A673 (cell line): ENCODE results near the gene ROS1. TPM values are rescaled to one million over a fixed set of nuclear protein-coding genes. Genes with fewer than 3 reads are reported as not detected.

Source experiments
- BruUV-seq: library from RNA; stranded (reverse); fragments of 400-500 nt; replicated peaks from 2 replicates; lab custom pipeline; 2021; lab: Mats Ljungman, UMichigan
- CTCF ChIA-PET: fragments of 300-600 bp; sonication (Branson Sonifier 250); formaldehyde crosslinking; loops from one replicate; lab custom pipeline; 2022; ENCODE audit warnings: antibody characterized with exemption; lab: Charles Lee
- POLR2A ChIA-PET: fragments of 300-600 bp; sonication (Branson Sonifier 250); formaldehyde crosslinking; loops from one replicate; lab custom pipeline; 2022; ENCODE audit warnings: antibody characterized with exemption; ENCODE audit not compliant: low non-redundant PET; lab: Charles Lee
- DNase-seq: peaks from one replicate; pipeline ENCODE4 v3.0.0-alpha.2; 2015; ENCODE audit warnings: low spot score
- H3K27ac ChIP-seq: fragments of 200-600 bp; sonication (generic); 2 replicates; pipeline ENCODE4 v1.5.1; 2016; ENCODE audit warnings: mixed run types, low read depth, mild to moderate bottlenecking, mixed read lengths, antibody characterized with exemption, low read length; ENCODE audit not compliant: poor library complexity, severe bottlenecking
- H3K27me3 ChIP-seq: fragments of 200-600 bp; sonication (generic); replicated peaks from 2 replicates; pipeline ENCODE4 v1.6.1; 2017; ENCODE audit warnings: mixed run types, low read depth, mild to moderate bottlenecking, mixed read lengths, antibody characterized with exemption, low read length; ENCODE audit not compliant: insufficient read depth, poor library complexity
- H3K36me3 ChIP-seq: fragments of 200-600 bp; sonication (generic); 2 replicates; pipeline ENCODE4 v1.6.1; 2016; ENCODE audit warnings: mixed run types, mild to moderate bottlenecking, mixed read lengths, antibody characterized with exemption, low read length; ENCODE audit not compliant: insufficient read depth, poor library complexity, severe bottlenecking
- H3K4me1 ChIP-seq: fragments of 200-600 bp; sonication (generic); 2 replicates; pipeline ENCODE4 v1.6.1; 2017; ENCODE audit warnings: mixed run types, mild to moderate bottlenecking, mixed read lengths, antibody characterized with exemption, low read length; ENCODE audit not compliant: insufficient read depth, poor library complexity, severe bottlenecking
- H3K4me3 ChIP-seq: fragments of 200-600 bp; sonication (generic); 2 replicates; pipeline ENCODE4 v1.5.1; 2016; ENCODE audit warnings: low read depth, mixed run types, mild to moderate bottlenecking, mixed read lengths, low read length; ENCODE audit not compliant: poor library complexity, severe bottlenecking
- H3K9me3 ChIP-seq: fragments of 200-600 bp; sonication (generic); 2 replicates; pipeline ENCODE4 v1.6.1; 2016; ENCODE audit warnings: mixed run types, low read depth, mild to moderate bottlenecking, mixed read lengths, antibody characterized with exemption, low read length; ENCODE audit not compliant: poor library complexity, severe bottlenecking
- CTCF ChIP-seq: fragments of 300-800, 200-600 bp; sonication (generic); conservative IDR thresholded peaks from 2 replicates; pipeline ENCODE4 v1.5.1; 2017; ENCODE audit warnings: low read depth, mild to moderate bottlenecking, antibody characterized with exemption, low read length, moderate library complexity, mixed read lengths
- EZH2 ChIP-seq: fragments of 200-600 bp; sonication (generic); IDR thresholded peaks from 2 replicates; pipeline ENCODE4 v1.6.1; 2017; ENCODE audit warnings: borderline replicate concordance, low read depth, mild to moderate bottlenecking, mixed read lengths, antibody characterized with exemption, low read length; ENCODE audit not compliant: poor library complexity, severe bottlenecking
- intact Hi-C: fragments of 100-400 bp; cut with micrococcal nuclease; formaldehyde crosslinking; loops from one replicate; pipeline ENCODE4 v1.10.0; 2022; ENCODE audit not compliant: unreplicated experiment
- total RNA-seq: library from RNA; stranded (reverse); gene quantifications from 2 replicates; pipeline ENCODE4 v1.2.3, GENCODE V29; 2021

Gene ROS1
- total RNA-seq, 1 experiment from 2014 or later = not detected

GRCh38 chr6:117265410-117266256, 160.1 kb downstream of the ROS1 start, which contains the start of gene VGLL2:
TSS of gene VGLL2 (plus strand) at chr6:117265558. CDS start at chr6:117265764, 206 bp downstream.
- Histone ChIP-seq H3K36me3 (no peaks in the 10 kb centered on the region), H3K4me3 (peak within 1 kb of the TSS; percentile 28), H3K9me3 (no peaks in the 10 kb centered on the region), H3K4me1 (peaks cover 13% of the 10 kb centered on the region), H3K27me3 (peaks cover 99% of the 10 kb centered on the region), H3K27ac (no peak within 1 kb of the TSS)
- DNase-seq = peak; percentile 61
- ChIA-PET CTCF (interaction anchor here (0.6 kb wide), 1 partner anchor 53 kb away, joined by 6 read pairs; no protein-coding TSS in a partner anchor), POLR2A (no interaction called here)
- intact Hi-C loops = no loop called here
- TF ChIP-seq CTCF (0 out of 2 replicates have a peak, but pooled peaks have one; percentile 19), EZH2 (peak; percentile 66)
- no TSS peak for BruUV-seq

GRCh38 chr6:117264692-117265409, 160.9 kb downstream of the ROS1 start:
- BruUV-seq = no TSS peak
- TF ChIP-seq CTCF (no peak), EZH2 (peak; percentile 88)
- intact Hi-C loops = no loop called here
- Histone ChIP-seq H3K4me3 (peak overlapping the region; percentile 28), H3K27me3 (peaks cover 99% of the 10 kb centered on the region), H3K9me3 (no peaks in the 10 kb centered on the region), H3K27ac (no peak overlapping the region), H3K4me1 (peaks cover 5% of the 10 kb centered on the region), H3K36me3 (no peaks in the 10 kb centered on the region)
- ChIA-PET CTCF (interaction anchor here (0.6 kb wide), 1 partner anchor 54 kb away, joined by 6 read pairs; no protein-coding TSS in a partner anchor), POLR2A (no interaction called here)
- peak; percentile 16 for DNase-seq

GRCh38 chr6:117264369-117264691, 161.4 kb downstream of the ROS1 start:
- Histone ChIP-seq H3K27ac (no peak overlapping the region), H3K36me3 (no peaks in the 10 kb centered on the region), H3K4me3 (peak overlapping the region; percentile 28), H3K27me3 (peaks cover 99% of the 10 kb centered on the region), H3K4me1 (peaks cover 5% of the 10 kb centered on the region), H3K9me3 (no peaks in the 10 kb centered on the region)
- no TSS peak for BruUV-seq
- intact Hi-C loops = no loop called here
- ChIA-PET CTCF (no interaction called here), POLR2A (no interaction called here)
- no peak for TF ChIP-seq CTCF
- DNase-seq = no peak
